ENCODE data around the gene LRRC46. TPM values are rescaled to one million over a fixed set of nuclear protein-coding genes. Genes with fewer than 3 reads are reported as not detected.

Gene LRRC46
- total RNA-seq, 4 donors from 2014 or later = 0.45 TPM; not detected in 3

DNA sequence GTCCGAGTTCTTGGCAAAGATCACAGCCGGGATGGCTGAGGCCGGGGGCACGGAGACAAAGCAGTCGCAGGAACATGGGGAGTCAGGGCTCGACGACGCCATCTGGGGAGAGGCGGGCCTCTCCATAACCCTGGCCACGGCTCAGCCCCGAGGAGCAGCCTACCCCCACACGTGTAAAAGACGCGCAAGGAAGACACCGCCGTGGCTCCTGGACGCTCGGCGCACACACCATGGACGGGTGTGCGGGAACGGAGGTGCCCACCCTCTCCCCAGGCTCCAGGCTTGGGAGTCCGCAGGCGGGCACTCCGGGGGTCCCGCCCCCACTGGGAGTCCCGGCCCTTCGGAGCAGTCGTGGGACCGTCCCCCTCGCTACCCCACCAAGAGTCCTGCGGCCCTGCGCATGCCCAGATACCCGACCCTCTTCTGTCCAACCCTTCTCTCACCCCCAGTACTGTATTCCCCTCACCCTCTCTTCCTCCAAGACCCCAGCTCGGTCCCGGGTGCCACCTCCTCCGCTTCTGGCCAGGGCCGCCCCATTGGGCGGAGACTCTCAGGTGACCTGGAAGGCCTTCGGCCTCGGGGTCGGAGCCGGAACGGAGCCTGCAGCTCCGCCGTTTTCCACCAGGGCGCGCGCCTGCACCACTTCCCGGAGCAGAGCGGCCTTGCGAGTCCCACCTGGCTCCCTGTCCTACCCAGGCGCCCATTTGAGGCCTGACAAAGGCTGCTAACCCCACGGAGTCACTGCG is 9.4 kb downstream of the LRRC46 start, which contains the start of gene SCRN2:
Gene SCRN2 (minus strand): TSS at position 532 of the 746 bp plus-strand sequence. CDS start 430 bp downstream, at position 102.
- Histone ChIP-seq H3K36me3 (peaks cover 0 to 34% (median 29%) of the 10 kb centered on the region in 4 donors), H3K27ac (replicated peaks in 1 of 4) (peak within 1 kb of the TSS; percentile 52 to 76 (median 74)), H3K27me3 (peaks cover 0 to 14% (median 6%) of the 10 kb centered on the region in 4 donors), H3K4me3 (peak within 1 kb of the TSS; percentile 71 to 94 (median 88)), H3K4me1 (peaks cover 15 to 46% (median 41%) of the 10 kb centered on the region in 4 donors), H3K9me3 (no peaks in the 10 kb centered on the region)
- 0% methylated on average over 28 of the region's 55 CpGs for WGBS
- DNase-seq (ENCODE audit: extremely low spot score) = peak; percentile 97
- intact Hi-C loops (cut with DNase I) = loop anchor here (1.0 to 10.0 kb wide), 4 partner anchors 49 to 174 kb away; partner anchors contain the start of genes CDK5RAP3 and PNPO
- no peak for TF ChIP-seq POLR2A (IDR thresholded peaks at IDR 0.05; ENCODE audit: low read depth)
- TF ChIP-seq, protein P1, sequence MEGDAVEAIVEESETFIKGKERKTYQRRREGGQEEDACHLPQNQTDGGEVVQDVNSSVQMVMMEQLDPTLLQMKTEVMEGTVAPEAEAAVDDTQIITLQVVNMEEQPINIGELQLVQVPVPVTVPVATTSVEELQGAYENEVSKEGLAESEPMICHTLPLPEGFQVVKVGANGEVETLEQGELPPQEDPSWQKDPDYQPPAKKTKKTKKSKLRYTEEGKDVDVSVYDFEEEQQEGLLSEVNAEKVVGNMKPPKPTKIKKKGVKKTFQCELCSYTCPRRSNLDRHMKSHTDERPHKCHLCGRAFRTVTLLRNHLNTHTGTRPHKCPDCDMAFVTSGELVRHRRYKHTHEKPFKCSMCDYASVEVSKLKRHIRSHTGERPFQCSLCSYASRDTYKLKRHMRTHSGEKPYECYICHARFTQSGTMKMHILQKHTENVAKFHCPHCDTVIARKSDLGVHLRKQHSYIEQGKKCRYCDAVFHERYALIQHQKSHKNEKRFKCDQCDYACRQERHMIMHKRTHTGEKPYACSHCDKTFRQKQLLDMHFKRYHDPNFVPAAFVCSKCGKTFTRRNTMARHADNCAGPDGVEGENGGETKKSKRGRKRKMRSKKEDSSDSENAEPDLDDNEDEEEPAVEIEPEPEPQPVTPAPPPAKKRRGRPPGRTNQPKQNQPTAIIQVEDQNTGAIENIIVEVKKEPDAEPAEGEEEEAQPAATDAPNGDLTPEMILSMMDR (IDR thresholded peaks at IDR 0.05) = peak; percentile 96 to 99 (median 99)
- peak; percentile 46 to 64 for TF ChIP-seq POLR2AphosphoS5 (IDR thresholded peaks at IDR 0.05)
- TF ChIP-seq EP300 (IDR thresholded peaks at IDR 0.05) = no peak

DNA sequence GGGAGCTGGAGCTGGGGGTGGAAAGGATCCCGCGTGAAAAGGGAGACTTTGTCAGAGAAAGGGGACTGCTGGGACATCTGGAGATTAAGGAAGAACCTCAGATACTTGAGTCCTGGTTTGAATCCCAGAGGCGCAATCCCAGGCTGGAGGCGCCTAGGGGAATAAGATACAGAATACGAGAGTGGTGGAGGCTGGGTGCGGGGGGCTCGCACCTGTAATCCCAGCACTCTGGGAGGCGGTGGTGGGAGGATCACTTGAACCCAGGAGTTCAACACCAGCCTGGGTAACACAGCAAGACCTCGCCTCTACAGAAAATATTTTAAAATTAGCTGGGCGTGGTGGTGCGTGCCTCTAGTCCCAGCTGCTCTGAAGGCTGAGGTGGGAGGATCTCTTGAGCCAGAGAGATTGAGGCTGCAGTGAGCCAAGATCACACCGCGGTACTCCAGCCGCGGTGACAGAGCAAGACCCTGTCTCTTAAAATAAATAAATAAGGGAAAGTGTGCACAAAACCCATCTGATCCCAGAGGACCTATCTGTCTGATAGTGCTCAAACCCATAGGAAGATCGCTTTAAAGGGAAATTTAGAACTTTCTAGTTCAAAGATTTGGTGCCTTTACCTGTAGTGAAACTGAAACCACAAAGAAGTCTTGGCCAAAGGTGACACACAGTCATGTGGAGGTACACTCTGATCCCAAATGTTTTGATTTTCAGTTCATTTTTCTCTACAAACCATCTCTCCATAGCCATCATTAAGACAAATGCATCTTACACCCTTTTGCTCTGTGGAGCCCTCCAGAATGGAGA is 10.2 kb downstream of the LRRC46 start:
- Histone ChIP-seq H3K36me3 (peaks cover 0 to 26% (median 21%) of the 10 kb centered on the region in 4 donors), H3K4me3 (peak overlapping the region; percentile 71 to 94 (median 88)), H3K4me1 (peaks cover 15 to 46% (median 43%) of the 10 kb centered on the region in 4 donors), H3K27ac (replicated peaks in 1 of 4) (peak overlapping the region; percentile 52 to 76 (median 74)), H3K27me3 (peaks cover 0 to 22% (median 13%) of the 10 kb centered on the region in 4 donors), H3K9me3 (no peaks in the 10 kb centered on the region)
- 73% methylated on average over 15 of the region's 16 CpGs for WGBS
- intact Hi-C loops (cut with DNase I) = loop anchor here (1.0 to 10.0 kb wide), 4 partner anchors 49 to 173 kb away; partner anchors contain the start of genes CDK5RAP3 and PNPO
- TF ChIP-seq POLR2AphosphoS5 (IDR thresholded peaks at IDR 0.05) = no peak
- TF ChIP-seq, protein P1 (IDR thresholded peaks at IDR 0.05) = no peak
- TF ChIP-seq EP300 (IDR thresholded peaks at IDR 0.05) = no peak
- TF ChIP-seq POLR2A (IDR thresholded peaks at IDR 0.05; ENCODE audit: low read depth) = no peak
- DNase-seq (ENCODE audit: extremely low spot score) = no peak

DNA sequence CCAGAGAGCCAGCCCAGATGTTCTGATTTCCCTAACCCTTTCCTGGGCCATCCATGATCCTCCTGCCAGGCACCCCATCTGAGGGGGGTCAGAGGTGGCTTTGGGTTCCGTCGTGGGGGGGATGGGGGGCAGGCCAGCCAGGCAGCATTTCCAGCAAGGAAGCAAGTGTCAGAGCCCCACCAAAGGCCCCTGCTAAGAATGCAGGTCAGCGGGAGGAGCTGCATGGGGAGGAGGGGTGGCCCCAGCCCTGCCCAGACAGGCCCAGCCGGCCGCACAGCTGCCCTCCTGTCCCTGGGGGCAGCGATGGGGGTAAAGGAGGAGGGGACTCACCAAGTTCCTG is 11.9 kb downstream of the LRRC46 start:
- H3K27ac ChIP-seq (replicated peaks in 1 of 4) = no peak overlapping the region
- H3K9me3 ChIP-seq = no peaks in the 10 kb centered on the region
- H3K4me3 ChIP-seq = no peak overlapping the region
- TF ChIP-seq, protein P1 (IDR thresholded peaks at IDR 0.05) = no peak
- no peak for TF ChIP-seq POLR2AphosphoS5 (IDR thresholded peaks at IDR 0.05)
- TF ChIP-seq POLR2A (IDR thresholded peaks at IDR 0.05; ENCODE audit: low read depth) = no peak
- no peak for TF ChIP-seq EP300 (IDR thresholded peaks at IDR 0.05)
- WGBS = 38% methylated on average over 6 of the region's 6 CpGs
- intact Hi-C loops (cut with DNase I) = loop anchor here (10.0 kb wide), 3 partner anchors 101 to 171 kb away; partner anchors contain the start of genes CDK5RAP3 and PNPO
- peaks cover 0 to 10% (median 5%) of the 10 kb centered on the region in 4 donors for H3K36me3 ChIP-seq
- peaks cover 0 to 39% (median 29%) of the 10 kb centered on the region in 4 donors for H3K27me3 ChIP-seq
- H3K4me1 ChIP-seq = peaks cover 15 to 52% (median 49%) of the 10 kb centered on the region in 4 donors
- no peak for DNase-seq (ENCODE audit: extremely low spot score)

DNA sequence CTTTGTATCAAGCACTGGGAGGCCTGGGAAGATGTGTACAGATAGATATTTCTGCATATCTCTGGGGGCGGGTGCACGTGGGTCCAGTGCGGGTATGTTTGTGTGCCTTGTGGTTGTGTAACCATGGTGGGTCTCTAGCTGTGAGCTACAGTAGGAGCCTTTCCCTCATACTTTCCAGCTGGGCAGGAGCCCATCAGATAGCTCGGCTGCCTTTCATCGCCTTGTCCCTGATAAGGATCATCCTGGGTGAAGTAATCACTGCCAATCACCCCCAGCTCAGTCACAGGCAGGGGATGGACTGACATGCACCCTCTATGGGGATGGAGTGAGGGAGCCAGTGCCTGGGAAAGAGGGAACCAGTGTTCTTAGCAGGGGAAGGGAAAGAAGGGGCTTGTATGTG is 12.8 kb downstream of the LRRC46 start:
- Histone ChIP-seq H3K27me3 (peaks cover 0 to 47% (median 33%) of the 10 kb centered on the region in 4 donors), H3K9me3 (no peaks in the 10 kb centered on the region), H3K4me3 (no peak overlapping the region), H3K36me3 (peaks cover 0 to 3% (median 0%) of the 10 kb centered on the region in 4 donors), H3K27ac (replicated peaks in 1 of 4) (no peak overlapping the region), H3K4me1 (peaks cover 15 to 51% (median 48%) of the 10 kb centered on the region in 4 donors)
- WGBS = 93% methylated on average over 2 of the region's 5 CpGs
- no peak for DNase-seq (ENCODE audit: extremely low spot score)
- intact Hi-C loops (cut with DNase I) = loop anchor here (10.0 kb wide), 3 partner anchors 101 to 171 kb away; partner anchors contain the start of genes CDK5RAP3 and PNPO
- TF ChIP-seq POLR2A (IDR thresholded peaks at IDR 0.05; ENCODE audit: low read depth) = no peak
- TF ChIP-seq, protein P1 (IDR thresholded peaks at IDR 0.05) = no peak
- no peak for TF ChIP-seq EP300 (IDR thresholded peaks at IDR 0.05)

Measured in esophagus muscularis mucosa (tissue), 4 donors.